IgD-negative memory B cell (primary cell): Measurements from ENCODE around the gene ADGRD1. TPM values are rescaled to one million over a fixed set of nuclear protein-coding genes. Genes with fewer than 3 reads are reported as not detected.
A peak's percentile ranks its signal among the peaks of the same experiment; 100 is the strongest.
"Not testable (repeated sequence)": the region's sequence is repeated elsewhere in the genome, so short reads cannot be mapped to it uniquely, and the experiment has no call there.

Experiments used
- H3K27ac Mint-ChIP-seq, 3 donors: one replicate each; pipeline ENCODE4 v1.8.0; 2020 to 2022; ENCODE audit warnings: mild to moderate bottlenecking in 3 of 3, mixed read lengths in 3 of 3, moderate library complexity in 1 of 3
- H3K27me3 Mint-ChIP-seq: one replicate; pipeline ENCODE4 v1.8.0; 2021; ENCODE audit warnings: mixed read lengths
- H3K36me3 Mint-ChIP-seq: one replicate; pipeline ENCODE4 v1.8.0; 2020; ENCODE audit warnings: mild to moderate bottlenecking, mixed read lengths
- H3K4me1 Mint-ChIP-seq, 3 donors: one replicate each; pipeline ENCODE4 v1.8.0; 2020 to 2022; ENCODE audit warnings: mixed read lengths in 3 of 3, mild to moderate bottlenecking in 1 of 3
- H3K4me3 Mint-ChIP-seq, 4 donors: one replicate each; pipeline ENCODE4 v1.8.0; 2020 to 2022; ENCODE audit warnings: mild to moderate bottlenecking in 4 of 4, mixed read lengths in 4 of 4, moderate library complexity in 3 of 4
- H3K9me3 Mint-ChIP-seq, 3 donors: one replicate each; pipeline ENCODE4 v1.8.0; 2020 to 2021; ENCODE audit warnings: mixed read lengths in 3 of 3, mild to moderate bottlenecking in 1 of 3
- polyA plus RNA-seq: library from polyadenylated mRNA; unstranded; fragments of 300-500 nt; fragmentation: Illumina TruSeq; gene quantifications from one replicate; pipeline ENCODE4 v1.2.3, GENCODE V29; 2021

The ADGRD1 gene
- polyA plus RNA-seq, 1 donor from 2014 or later: 0.50 TPM

DNA sequence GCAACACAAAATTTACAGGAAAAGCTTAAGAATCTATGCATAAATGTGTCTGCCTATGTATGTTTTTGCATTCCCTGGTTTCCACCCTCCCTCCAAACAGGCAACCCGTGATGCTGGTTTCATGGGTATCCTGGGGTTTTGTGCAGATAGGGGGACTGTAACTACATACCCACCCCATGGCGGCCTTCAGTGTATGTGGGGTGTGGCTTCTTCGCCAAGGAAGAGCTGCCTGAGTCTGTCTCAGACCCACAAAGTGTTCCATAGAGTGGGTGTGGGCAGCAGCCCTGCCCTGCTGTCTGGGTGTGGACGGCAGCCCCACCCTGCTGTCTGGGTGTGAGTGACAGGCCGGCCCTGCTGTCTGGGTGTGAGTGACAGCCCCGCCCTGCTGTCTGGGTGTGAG, 174.8 kb downstream of the ADGRD1 start:
- H3K27ac Mint-ChIP-seq: no peak overlapping the region
- peaks cover 0 to 6% (median 2%) of the 10 kb centered on the region in 3 donors for H3K4me1 Mint-ChIP-seq
- H3K4me3 Mint-ChIP-seq: no peak overlapping the region
- H3K27me3 Mint-ChIP-seq: no peaks in the 10 kb centered on the region
- no peaks in the 10 kb centered on the region for H3K9me3 Mint-ChIP-seq
- no peaks in the 10 kb centered on the region for H3K36me3 Mint-ChIP-seq

DNA sequence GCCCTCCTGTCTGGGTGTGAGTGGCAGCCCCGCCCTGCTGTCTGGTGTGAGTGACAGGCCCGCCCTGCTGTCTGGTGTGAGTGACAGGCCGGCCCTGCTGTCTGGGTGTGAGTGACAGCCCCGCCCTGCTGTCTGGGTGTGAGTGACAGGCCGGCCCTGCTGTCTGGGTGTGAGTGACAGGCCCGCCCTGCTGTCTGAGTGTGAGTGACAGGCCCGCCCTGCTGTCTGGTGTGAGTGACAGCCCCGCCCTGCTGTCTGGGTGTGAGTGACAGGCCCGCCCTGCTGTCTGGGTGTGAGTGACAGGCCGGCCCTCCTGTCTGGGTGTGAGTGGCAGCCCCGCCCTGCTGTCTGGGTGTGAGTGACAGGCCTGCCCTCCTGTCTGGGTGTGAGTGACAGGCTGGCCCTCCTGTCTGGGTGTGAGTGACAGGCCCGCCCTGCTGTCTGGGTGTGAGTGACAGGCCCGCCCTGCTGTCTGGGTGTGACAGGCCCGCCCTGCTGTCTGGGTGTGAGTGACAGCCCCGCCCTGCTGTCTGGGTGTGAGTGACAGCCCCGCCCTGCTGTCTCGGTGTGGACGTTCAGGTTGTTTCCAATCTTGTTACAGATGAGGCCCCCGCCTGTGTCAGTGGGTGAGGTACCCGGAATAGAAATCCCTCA, 175.4 kb downstream of the ADGRD1 start:
- not testable (repeated sequence) for H3K27me3 Mint-ChIP-seq, H3K36me3 Mint-ChIP-seq, H3K27ac Mint-ChIP-seq, H3K4me3 Mint-ChIP-seq, H3K9me3 Mint-ChIP-seq, H3K4me1 Mint-ChIP-seq

DNA sequence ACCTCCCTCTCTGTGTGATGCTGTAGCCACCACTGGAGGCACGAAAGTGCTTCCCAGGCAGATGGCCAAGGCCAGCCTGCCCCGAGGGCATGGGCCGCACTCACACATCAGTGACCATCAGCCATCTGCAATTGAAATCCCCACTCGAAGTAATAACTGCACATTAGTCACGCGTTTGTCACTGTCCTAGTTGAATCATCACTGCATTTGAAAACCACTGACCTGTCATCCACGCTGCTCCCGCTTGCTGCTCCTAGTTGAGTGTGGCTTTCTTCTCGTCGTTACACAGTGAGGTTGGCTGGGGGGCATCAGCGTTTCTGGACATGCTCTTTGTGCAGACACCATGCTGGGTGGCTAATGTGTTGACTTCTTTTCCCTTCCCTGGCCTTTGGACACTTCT, 176.1 kb downstream of the ADGRD1 start:
- no peak overlapping the region for H3K27ac Mint-ChIP-seq

DNA sequence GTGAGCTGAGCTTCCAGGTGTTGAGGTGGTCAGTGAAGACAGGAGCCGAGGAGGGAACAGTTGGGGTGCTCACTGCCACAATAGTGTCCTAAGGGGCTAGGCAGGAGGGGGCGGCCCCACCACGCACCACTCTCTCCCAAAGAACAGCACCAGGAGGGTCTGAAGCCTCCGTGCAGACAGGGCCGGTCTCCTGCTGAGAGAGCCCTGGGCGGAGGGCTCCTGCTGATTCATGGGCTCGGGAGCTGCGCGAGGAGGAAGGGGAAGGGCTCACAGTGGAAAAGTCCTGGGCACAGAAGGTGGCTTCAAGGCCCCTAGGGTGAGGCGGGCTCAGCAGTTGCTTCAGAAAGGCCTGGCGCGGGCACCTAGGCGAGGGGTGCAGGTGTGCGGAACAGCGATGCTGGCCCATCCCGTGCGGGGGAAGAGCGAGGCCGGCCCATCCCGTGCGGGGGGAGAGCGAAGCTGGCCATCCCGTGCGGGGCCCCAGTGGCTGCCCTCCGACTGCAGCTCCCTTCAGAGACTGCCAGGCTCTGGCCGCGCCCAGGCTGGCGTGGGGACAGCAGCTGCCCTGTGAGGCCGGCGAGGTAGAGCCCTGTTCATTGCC, 176.7 kb downstream of the ADGRD1 start:
- no peak overlapping the region for H3K27ac Mint-ChIP-seq

More for the DNA sequence above, 176.1 kb downstream of the ADGRD1 start:
- Mint-ChIP-seq H3K36me3 (no peaks in the 10 kb centered on the region), H3K9me3 (no peaks in the 10 kb centered on the region), H3K4me3 (no peak overlapping the region), H3K27me3 (no peaks in the 10 kb centered on the region), H3K4me1 (peaks cover 0 to 6% (median 2%) of the 10 kb centered on the region in 3 donors)

DNA sequence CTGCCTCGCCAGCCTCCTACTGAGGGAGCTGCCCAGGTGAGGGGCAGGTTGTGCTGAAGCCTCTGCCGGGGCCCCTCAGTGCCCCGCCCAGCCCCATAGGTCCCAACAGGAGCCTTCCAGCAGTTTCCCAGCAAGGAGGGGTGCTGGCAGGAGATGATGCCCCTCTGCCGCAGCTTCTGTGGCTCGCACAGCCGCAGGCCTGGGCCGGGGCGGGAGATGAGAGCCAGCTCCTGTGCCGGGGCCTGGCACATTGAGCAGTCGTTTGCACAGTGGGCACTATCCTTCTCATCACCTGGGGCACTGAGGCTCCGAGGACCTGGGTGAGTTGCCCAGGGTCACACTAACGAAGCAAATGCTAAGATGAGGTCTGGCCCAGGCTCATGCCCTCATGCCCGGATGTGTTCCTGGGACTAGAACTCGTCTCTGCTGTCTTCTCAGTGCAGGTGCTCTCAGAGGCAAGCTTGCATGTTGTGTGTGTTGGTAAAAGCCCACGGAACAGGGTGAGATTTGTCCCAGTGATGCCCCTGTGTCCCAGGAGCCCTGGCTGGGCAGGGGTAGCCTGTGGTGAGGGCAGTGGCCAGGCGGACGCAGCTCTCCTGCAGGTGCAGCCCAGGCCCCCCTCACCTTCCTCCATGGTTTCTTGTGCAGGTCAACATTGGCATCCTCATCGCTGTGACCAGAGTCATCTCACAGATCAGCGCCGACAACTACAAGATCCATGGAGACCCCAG, 177.5 kb downstream of the ADGRD1 start:
- peak overlapping the region in 1 of 3 donors; percentile 25 for H3K27ac Mint-ChIP-seq

More for the DNA sequence above, 176.7 kb downstream of the ADGRD1 start:
- no peak overlapping the region for H3K4me3 Mint-ChIP-seq
- H3K9me3 Mint-ChIP-seq: no peaks in the 10 kb centered on the region
- peaks cover 0 to 6% (median 2%) of the 10 kb centered on the region in 3 donors for H3K4me1 Mint-ChIP-seq
- H3K27me3 Mint-ChIP-seq: no peaks in the 10 kb centered on the region
- H3K36me3 Mint-ChIP-seq: no peaks in the 10 kb centered on the region

DNA sequence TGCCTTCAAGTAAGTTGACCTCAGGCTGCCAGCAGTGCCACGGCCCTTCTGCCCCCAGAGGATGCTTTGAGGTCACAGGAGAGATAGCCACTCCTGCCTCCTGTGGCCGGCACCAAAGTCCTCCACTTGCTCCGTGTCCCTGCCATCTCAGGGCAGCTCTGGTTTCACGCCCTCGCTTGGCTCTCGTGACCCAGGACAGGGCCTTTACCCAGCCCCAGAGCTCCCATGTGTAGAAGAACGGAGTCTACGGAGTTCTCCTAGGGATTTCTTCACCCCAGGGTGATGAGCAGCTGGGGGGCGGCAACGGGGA, 178.1 kb downstream of the ADGRD1 start:
- H3K27ac Mint-ChIP-seq: peak overlapping the region in 1 of 3 donors; percentile 25
- no peaks in the 10 kb centered on the region for H3K9me3 Mint-ChIP-seq
- H3K4me1 Mint-ChIP-seq: peaks cover 0 to 6% (median 2%) of the 10 kb centered on the region in 3 donors
- H3K4me3 Mint-ChIP-seq: no peak overlapping the region
- H3K27me3 Mint-ChIP-seq: peaks cover 3% of the 10 kb centered on the region
- no peaks in the 10 kb centered on the region for H3K36me3 Mint-ChIP-seq

More for the DNA sequence above, 177.5 kb downstream of the ADGRD1 start:
- Mint-ChIP-seq H3K4me1 (peaks cover 0 to 6% (median 2%) of the 10 kb centered on the region in 3 donors), H3K27me3 (no peaks in the 10 kb centered on the region), H3K9me3 (no peaks in the 10 kb centered on the region), H3K36me3 (no peaks in the 10 kb centered on the region), H3K4me3 (no peak overlapping the region)

DNA sequence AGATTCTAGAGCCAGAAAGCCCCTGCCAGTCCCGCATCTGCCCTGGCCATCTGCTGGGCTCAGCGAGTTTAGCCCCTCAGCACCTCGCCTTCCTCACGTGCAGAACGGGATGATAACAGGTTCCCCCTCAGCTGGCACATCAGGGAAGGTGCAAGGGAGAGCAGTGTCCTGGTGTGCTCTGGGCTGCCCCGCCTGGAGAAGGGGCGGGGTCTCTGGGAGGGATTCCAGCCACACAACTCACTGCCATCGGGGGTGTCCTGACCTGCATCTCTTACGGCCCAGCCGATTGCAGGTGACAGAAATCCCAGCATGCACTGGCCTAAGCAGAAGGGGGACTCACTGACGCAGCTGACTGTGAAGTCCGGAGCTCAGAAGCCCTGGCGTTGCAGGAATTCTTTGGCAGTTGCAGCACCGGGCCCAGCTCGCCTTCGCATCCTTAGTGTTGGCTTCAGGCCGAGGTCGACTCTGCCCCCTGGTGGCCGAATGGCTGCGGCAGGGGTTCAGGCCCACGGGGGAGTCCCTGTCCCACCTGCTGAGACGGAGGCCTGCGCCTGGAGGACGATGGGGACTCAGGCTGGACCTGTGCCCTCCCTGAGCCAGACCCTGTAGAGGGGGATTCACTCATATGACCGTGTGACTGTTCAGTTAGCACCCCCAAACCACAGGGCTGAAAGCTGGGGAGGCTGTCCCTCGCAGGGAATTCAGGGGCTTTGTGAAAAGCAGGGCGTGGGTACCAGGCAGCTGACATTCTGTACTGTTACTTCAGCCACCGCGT, 178.6 kb downstream of the ADGRD1 start:
- Mint-ChIP-seq H3K27ac (no peak overlapping the region), H3K4me3 (peak overlapping the region in 1 of 4 donors; percentile 3), H3K27me3 (peaks cover 5% of the 10 kb centered on the region), H3K36me3 (no peaks in the 10 kb centered on the region), H3K4me1 (peaks cover 0 to 6% (median 2%) of the 10 kb centered on the region in 3 donors), H3K9me3 (no peaks in the 10 kb centered on the region)

DNA sequence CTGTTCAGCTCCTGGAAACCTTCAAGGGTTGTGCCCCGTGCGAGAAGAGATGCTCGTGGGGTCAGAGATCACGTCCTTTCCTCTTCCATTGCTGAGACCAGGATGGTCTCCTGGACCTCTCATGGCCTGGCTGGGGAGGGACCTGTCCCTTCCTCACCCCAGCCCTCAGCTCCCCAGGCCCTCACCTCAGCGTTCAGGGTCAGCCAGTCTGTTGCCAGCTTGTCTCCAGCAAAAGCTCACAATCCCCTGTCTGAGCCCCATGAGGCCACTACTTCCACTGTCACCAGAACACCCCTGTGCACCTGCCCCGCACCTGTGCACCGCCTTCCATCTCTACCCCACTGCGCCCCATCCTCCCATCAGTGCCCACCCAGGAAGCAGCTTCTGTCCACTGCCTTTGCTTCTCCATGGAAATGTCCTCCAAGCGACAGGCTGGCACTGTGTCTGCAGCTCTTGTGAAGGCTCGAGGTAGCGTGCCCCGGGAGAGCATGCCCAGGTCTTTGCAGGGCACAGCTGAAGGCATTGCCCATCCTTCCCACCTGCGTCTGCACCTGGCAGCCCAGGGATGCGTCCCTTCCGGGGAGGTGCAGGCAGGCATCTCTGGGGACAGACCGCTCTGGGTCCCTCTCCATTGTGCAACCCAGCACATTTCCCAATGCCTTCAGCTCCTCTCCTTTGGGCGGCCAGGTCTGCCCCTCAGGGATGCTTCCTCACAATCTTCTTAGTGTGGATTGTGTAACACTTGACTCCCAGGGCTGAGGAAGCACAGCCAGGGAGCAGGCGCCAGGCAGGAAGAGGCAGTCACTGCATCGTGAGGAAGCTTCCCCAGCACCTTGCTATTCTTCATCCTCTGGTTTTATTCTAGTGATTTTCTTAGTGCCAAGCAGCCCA, 179.6 kb downstream of the ADGRD1 start:
- Mint-ChIP-seq H3K9me3 (no peaks in the 10 kb centered on the region), H3K4me3 (peak overlapping the region in 1 of 4 donors; percentile 3), H3K4me1 (peaks cover 0 to 6% (median 2%) of the 10 kb centered on the region in 3 donors), H3K36me3 (no peaks in the 10 kb centered on the region), H3K27me3 (peaks cover 5% of the 10 kb centered on the region), H3K27ac (no peak overlapping the region)

DNA sequence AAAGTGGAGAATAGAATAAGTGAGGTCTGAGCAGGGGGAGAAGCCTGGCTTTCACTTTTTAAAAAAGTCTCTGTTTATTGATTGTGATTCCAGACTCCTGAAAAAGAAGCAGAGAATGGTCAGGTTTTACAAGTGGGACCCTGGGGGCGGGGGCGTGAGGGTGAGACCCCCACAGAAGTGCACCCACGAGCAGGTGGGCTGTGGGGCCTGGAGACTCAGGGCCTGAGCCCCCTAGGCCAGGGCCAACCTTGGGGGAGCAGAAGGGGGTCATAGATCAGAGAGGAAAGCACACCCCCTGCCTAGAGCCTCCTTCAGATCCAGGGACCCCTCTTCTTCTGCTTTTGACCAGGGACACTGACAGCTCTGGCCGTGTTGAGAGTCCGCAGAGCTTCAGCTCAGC, 180.3 kb downstream of the ADGRD1 start:
- H3K36me3 Mint-ChIP-seq: no peaks in the 10 kb centered on the region
- H3K4me3 Mint-ChIP-seq: no peak overlapping the region
- peaks cover 0 to 6% (median 2%) of the 10 kb centered on the region in 3 donors for H3K4me1 Mint-ChIP-seq
- no peaks in the 10 kb centered on the region for H3K9me3 Mint-ChIP-seq
- H3K27me3 Mint-ChIP-seq: peaks cover 7% of the 10 kb centered on the region
- H3K27ac Mint-ChIP-seq: no peak overlapping the region

DNA sequence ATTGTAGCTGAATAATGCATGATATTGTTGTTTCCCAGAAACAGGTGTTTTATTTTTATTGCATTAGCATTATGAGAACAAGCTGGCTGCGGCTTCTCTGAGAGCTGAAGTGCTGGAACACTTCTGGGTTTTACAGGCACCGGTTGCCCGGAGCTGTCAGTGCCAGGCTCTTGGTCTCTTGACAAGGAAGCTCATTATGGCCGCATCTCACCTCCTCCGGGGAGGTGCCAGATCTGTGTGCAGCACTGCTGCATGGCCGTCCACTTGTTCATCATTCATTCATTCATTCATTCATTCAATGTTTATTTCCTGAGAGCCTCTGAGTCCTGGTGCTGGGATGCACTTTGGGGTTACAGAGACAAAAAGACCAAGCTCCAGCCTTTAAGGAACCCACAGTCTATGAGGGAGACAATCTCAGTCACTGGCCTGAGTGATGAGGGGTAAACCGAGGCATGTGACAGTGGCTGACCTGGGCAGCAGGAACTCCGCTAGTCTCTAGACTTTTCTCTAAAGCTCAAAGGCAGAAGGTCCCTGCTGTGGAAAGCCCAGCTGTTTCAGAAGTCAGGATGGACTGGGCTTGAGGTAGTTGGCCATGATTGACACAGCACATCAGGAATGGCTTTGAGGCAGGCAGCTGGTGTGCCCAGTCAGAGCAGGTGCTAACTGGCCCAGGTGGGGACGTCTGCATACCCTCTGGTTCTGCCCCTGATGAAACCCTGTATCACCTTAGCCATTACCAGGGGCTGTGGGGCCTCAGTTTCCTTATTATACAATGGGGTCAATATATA, 181.0 kb downstream of the ADGRD1 start:
- H3K36me3 Mint-ChIP-seq: no peaks in the 10 kb centered on the region
- no peak overlapping the region for H3K27ac Mint-ChIP-seq
- H3K9me3 Mint-ChIP-seq: no peaks in the 10 kb centered on the region
- H3K4me1 Mint-ChIP-seq: peaks cover 0 to 6% (median 2%) of the 10 kb centered on the region in 3 donors
- no peak overlapping the region for H3K4me3 Mint-ChIP-seq
- H3K27me3 Mint-ChIP-seq: peaks cover 7% of the 10 kb centered on the region

DNA sequence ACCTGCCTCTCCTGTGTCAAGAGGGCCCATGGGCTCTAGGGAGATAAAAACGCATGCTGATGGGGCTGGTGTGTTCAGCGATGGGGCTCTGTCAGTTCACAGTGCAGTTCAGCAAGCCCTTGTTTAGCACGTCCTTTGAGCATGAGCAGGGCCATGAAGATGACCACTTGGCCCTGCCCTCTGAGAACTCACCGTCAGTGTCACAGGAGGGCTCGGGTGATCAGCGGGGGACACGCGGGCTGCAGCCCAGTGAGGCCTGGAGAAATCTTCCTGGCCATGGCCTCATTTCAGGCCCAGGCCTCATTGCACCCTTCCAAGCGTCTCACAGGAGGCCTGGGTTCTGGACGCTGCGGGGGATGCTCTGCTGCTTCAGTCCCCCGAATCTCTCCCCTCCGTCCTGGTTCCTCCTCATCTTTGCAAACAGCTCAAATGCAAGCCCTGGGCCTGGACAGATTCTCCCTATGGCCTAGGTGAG, 181.6 kb downstream of the ADGRD1 start:
- H3K36me3 Mint-ChIP-seq: no peaks in the 10 kb centered on the region
- H3K27me3 Mint-ChIP-seq: peaks cover 7% of the 10 kb centered on the region
- H3K4me3 Mint-ChIP-seq: no peak overlapping the region
- H3K27ac Mint-ChIP-seq: no peak overlapping the region
- H3K4me1 Mint-ChIP-seq: peaks cover 0 to 6% (median 0%) of the 10 kb centered on the region in 3 donors
- no peaks in the 10 kb centered on the region for H3K9me3 Mint-ChIP-seq

DNA sequence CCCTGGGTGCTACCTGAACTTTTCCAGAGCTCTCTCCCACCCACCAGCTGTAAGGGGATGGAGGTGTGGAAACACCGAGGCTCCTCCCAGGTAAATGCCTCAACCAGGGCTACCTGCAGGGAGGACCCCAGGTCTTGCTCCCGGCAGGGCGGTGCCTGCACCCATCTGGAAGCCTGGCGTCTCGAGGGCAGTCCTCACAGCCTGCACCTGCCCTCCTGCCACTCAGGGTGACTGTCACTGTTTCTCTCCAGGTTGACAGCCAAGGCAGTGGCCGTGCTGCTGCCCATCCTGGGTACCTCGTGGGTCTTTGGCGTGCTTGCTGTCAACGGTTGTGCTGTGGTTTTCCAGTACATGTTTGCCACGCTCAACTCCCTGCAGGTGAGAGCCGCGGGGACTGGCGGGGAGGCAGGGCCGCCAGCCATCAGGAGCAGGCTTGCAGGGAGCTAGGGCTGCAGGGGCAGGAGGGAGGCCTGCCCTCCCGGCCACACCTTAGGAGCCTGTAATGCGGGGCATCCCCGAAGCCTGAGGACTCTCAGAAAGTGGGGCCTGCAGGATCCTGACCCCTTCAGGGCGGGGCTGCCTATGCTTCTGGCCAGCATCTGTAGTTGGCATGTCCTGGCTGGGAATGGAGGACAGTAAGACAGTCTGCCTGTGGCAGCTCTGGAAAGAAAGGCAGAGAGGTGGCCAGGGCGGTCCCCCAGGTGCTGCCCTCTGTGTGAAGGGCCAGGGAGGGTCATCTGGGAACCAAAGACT, 182.3 kb downstream of the ADGRD1 start:
- Mint-ChIP-seq H3K36me3 (no peaks in the 10 kb centered on the region), H3K9me3 (no peaks in the 10 kb centered on the region), H3K4me1 (peaks cover 0 to 6% (median 0%) of the 10 kb centered on the region in 3 donors), H3K27me3 (peaks cover 7% of the 10 kb centered on the region), H3K4me3 (no peak overlapping the region), H3K27ac (no peak overlapping the region)

DNA sequence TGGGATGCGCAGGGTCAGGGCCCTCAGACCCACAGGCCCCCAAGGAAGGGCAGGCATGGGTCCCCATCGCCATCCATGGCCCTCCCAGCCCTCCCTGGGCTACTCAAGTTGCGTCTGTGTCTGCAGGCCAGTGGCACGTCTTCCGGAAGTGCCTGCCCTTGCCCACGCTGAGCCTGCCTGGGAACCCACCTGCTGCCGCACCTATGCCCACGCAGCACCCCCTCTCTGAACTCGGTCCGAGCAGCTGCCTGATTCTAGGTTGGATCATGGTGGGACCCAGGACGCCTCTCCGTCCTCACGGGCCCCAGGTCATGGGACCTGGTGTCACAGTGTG, 182.8 kb downstream of the ADGRD1 start:
- Mint-ChIP-seq H3K4me3 (no peak overlapping the region), H3K27me3 (peaks cover 7% of the 10 kb centered on the region), H3K4me1 (peaks cover 0 to 6% (median 0%) of the 10 kb centered on the region in 3 donors), H3K36me3 (no peaks in the 10 kb centered on the region), H3K27ac (no peak overlapping the region), H3K9me3 (no peaks in the 10 kb centered on the region)
